Astrocyte (in vitro differentiated cells and primary cell): Measurements from ENCODE around the gene SPTB. TPM values are rescaled to one million over a fixed set of nuclear protein-coding genes. Genes with fewer than 3 reads are reported as not detected.

Experiments
- DNase-seq: peaks from one replicate; pipeline ENCODE4 v3.0.0-alpha.2; 2010; ENCODE audit warnings: low read depth
- FAIRE-seq: peaks from 2 replicates; lab custom pipeline; 2011; peaks lifted over from hg19 to GRCh38; lab: Jason Lieb, UNC
- H2AFZ ChIP-seq: 2 replicates; pipeline ENCODE4 v1.6.0; 2012; ENCODE audit warnings: low read depth, low read length, inconsistent platforms
- H3K27ac ChIP-seq: 2 replicates; pipeline ENCODE4 v1.5.1; 2011; ENCODE audit warnings: low read depth, low read length, inconsistent platforms
- H3K27me3 ChIP-seq: 2 replicates; pipeline ENCODE4 v1.6.0; 2011; ENCODE audit warnings: low read length, inconsistent platforms; ENCODE audit not compliant: insufficient read depth
- H3K36me3 ChIP-seq: 2 replicates; pipeline ENCODE4 v1.5.1; 2011; ENCODE audit warnings: low read length, inconsistent platforms; ENCODE audit not compliant: insufficient read depth
- H3K4me1 ChIP-seq: 2 replicates; pipeline ENCODE4 v1.5.1; 2011; ENCODE audit warnings: low read length, inconsistent platforms; ENCODE audit not compliant: insufficient read depth
- H3K4me2 ChIP-seq: 2 replicates; pipeline ENCODE4 v1.6.0; 2012; ENCODE audit warnings: low read length, inconsistent platforms
- H3K4me3 ChIP-seq: 2 replicates; pipeline ENCODE4 v1.5.1; 2011; ENCODE audit warnings: low read depth, mild to moderate bottlenecking, low read length, inconsistent platforms; ENCODE audit not compliant: insufficient read depth
- H3K79me2 ChIP-seq: 2 replicates; pipeline ENCODE4 v1.6.0; 2012; ENCODE audit warnings: mild to moderate bottlenecking, low read length, inconsistent platforms; ENCODE audit not compliant: insufficient read depth
- H3K9ac ChIP-seq: 2 replicates; pipeline ENCODE4 v1.6.0; 2012; ENCODE audit warnings: mild to moderate bottlenecking, low read length, inconsistent platforms
- H3K9me3 ChIP-seq: 2 replicates; pipeline ENCODE4 v1.5.1; 2012; ENCODE audit warnings: low read depth, mild to moderate bottlenecking, low read length, inconsistent platforms; ENCODE audit not compliant: insufficient read depth
- H4K20me1 ChIP-seq: 2 replicates; pipeline ENCODE4 v1.6.0; 2012; ENCODE audit warnings: low read length, inconsistent platforms; ENCODE audit not compliant: insufficient read depth
- H3K27ac Mint-ChIP-seq: one replicate; pipeline ENCODE4 v1.8.0; 2021; ENCODE audit warnings: mild to moderate bottlenecking, mixed read lengths; ENCODE audit not compliant: unreplicated experiment
- H3K27me3 Mint-ChIP-seq: one replicate; pipeline ENCODE4 v1.8.0; 2021; ENCODE audit warnings: low read depth, mixed read lengths; ENCODE audit not compliant: unreplicated experiment
- H3K36me3 Mint-ChIP-seq: one replicate; pipeline ENCODE4 v1.8.0; 2021; ENCODE audit warnings: low read depth, mixed read lengths; ENCODE audit not compliant: unreplicated experiment
- H3K4me1 Mint-ChIP-seq: one replicate; pipeline ENCODE4 v1.8.0; 2021; ENCODE audit warnings: low read depth, mixed read lengths; ENCODE audit not compliant: unreplicated experiment
- H3K4me3 Mint-ChIP-seq: one replicate; pipeline ENCODE4 v1.8.0; 2021; ENCODE audit warnings: mild to moderate bottlenecking, moderate library complexity, mixed read lengths; ENCODE audit not compliant: unreplicated experiment
- H3K9me3 Mint-ChIP-seq: one replicate; pipeline ENCODE4 v1.8.0; 2021; ENCODE audit warnings: mild to moderate bottlenecking, mixed read lengths; ENCODE audit not compliant: unreplicated experiment
- EZH2 ChIP-seq: IDR thresholded peaks from 2 replicates; pipeline ENCODE4 v1.6.1; 2012; ENCODE audit warnings: mild to moderate bottlenecking, low read length, inconsistent platforms; ENCODE audit not compliant: insufficient read depth
- total RNA-seq: library from RNA; stranded (reverse); gene quantifications from 2 replicates; pipeline ENCODE4 v1.2.1, GENCODE V29; 2021
- TF ChIP-seq, protein P1 (sequence below): IDR thresholded peaks from 2 replicates; pipeline ENCODE4 v1.5.1; 2011; ENCODE audit warnings: low read depth, mild to moderate bottlenecking, inconsistent platforms, low read length, moderate library complexity; ENCODE audit not compliant: insufficient read depth

SPTB gene
- total RNA-seq, 1 donor from 2014 or later: 0.32 TPM

GRCh38 chr14:64828071-64828470 lies 51.6 kb downstream of the SPTB start:
- peaks cover 2% of the 10 kb centered on the region for H3K36me3 Mint-ChIP-seq
- no peak overlapping the region for H3K27ac Mint-ChIP-seq
- no peak for TF ChIP-seq EZH2
- TF ChIP-seq, protein P1, sequence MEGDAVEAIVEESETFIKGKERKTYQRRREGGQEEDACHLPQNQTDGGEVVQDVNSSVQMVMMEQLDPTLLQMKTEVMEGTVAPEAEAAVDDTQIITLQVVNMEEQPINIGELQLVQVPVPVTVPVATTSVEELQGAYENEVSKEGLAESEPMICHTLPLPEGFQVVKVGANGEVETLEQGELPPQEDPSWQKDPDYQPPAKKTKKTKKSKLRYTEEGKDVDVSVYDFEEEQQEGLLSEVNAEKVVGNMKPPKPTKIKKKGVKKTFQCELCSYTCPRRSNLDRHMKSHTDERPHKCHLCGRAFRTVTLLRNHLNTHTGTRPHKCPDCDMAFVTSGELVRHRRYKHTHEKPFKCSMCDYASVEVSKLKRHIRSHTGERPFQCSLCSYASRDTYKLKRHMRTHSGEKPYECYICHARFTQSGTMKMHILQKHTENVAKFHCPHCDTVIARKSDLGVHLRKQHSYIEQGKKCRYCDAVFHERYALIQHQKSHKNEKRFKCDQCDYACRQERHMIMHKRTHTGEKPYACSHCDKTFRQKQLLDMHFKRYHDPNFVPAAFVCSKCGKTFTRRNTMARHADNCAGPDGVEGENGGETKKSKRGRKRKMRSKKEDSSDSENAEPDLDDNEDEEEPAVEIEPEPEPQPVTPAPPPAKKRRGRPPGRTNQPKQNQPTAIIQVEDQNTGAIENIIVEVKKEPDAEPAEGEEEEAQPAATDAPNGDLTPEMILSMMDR: no peak
- DNase-seq: no peak
- H3K4me1 Mint-ChIP-seq: peaks cover 1% of the 10 kb centered on the region
- no peak overlapping the region for H3K27ac ChIP-seq
- no peaks in the 10 kb centered on the region for H3K79me2 ChIP-seq
- no peaks in the 10 kb centered on the region for H3K4me1 ChIP-seq
- H3K27me3 ChIP-seq: peaks cover 10% of the 10 kb centered on the region
- no peaks in the 10 kb centered on the region for H3K9me3 ChIP-seq
- no peaks in the 10 kb centered on the region for H4K20me1 ChIP-seq
- H3K36me3 ChIP-seq: no peaks in the 10 kb centered on the region
- no peak overlapping the region for H3K4me3 Mint-ChIP-seq
- no peak overlapping the region for H3K4me3 ChIP-seq
- peaks cover 31% of the 10 kb centered on the region for H3K27me3 Mint-ChIP-seq
- no peak for FAIRE-seq
- no peak overlapping the region for H3K4me2 ChIP-seq
- no peak overlapping the region for H3K9ac ChIP-seq
- peaks cover 4% of the 10 kb centered on the region for H3K9me3 Mint-ChIP-seq
- H2AFZ ChIP-seq: no peak overlapping the region

- H3K79me2 ChIP-seq: no peaks in the 10 kb centered on the region
- H4K20me1 ChIP-seq: no peaks in the 10 kb centered on the region
- Mint-ChIP-seq H3K27me3 (peaks cover 32% of the 10 kb centered on the region), H3K4me1 (peaks cover 6% of the 10 kb centered on the region), H3K4me3 (no peak overlapping the region), H3K36me3 (peaks cover 2% of the 10 kb centered on the region), H3K9me3 (peaks cover 4% of the 10 kb centered on the region), H3K27ac (no peak overlapping the region)
- no peaks in the 10 kb centered on the region for H3K4me1 ChIP-seq
- no peaks in the 10 kb centered on the region for H3K9me3 ChIP-seq
- no peak overlapping the region for H3K4me3 ChIP-seq
- no peak overlapping the region for H2AFZ ChIP-seq
- no peak overlapping the region for H3K4me2 ChIP-seq
- TF ChIP-seq, protein P1: no peak
- no peak for TF ChIP-seq EZH2
- H3K27ac ChIP-seq: no peak overlapping the region
- no peaks in the 10 kb centered on the region for H3K36me3 ChIP-seq
- H3K27me3 ChIP-seq: peaks cover 10% of the 10 kb centered on the region
- DNase-seq (no peak), FAIRE-seq (no peak)
- H3K9ac ChIP-seq: no peak overlapping the region
These were observed 52.9 kb downstream of the SPTB start for GRCh38 chr14:64826845-64827244.

DNA sequence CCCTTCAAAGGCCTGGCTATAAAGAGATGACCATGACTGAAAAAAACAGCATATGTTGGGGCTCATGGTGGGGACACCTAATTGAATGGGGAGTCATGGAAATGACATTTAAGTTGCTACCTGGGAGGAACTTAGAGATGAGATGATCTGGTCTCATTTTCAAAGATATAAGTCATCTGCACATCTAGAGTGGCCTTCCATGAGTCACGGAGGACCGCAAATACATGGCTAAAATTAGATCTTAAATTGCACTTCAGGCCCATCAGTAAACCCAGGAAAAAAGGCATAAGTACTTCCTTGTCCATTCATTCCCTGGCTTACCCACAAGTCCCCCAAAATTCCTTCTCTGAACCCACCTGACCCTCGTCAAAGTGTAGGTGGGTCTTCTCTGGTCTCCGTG lies 53.4 kb downstream of the SPTB start:
- H3K27ac ChIP-seq: no peak overlapping the region
- no peaks in the 10 kb centered on the region for H4K20me1 ChIP-seq
- Mint-ChIP-seq H3K4me3 (no peak overlapping the region), H3K27ac (no peak overlapping the region), H3K36me3 (peaks cover 2% of the 10 kb centered on the region), H3K4me1 (peaks cover 10% of the 10 kb centered on the region), H3K9me3 (peaks cover 4% of the 10 kb centered on the region), H3K27me3 (peaks cover 32% of the 10 kb centered on the region)
- no peak overlapping the region for H3K9ac ChIP-seq
- H3K4me2 ChIP-seq: no peak overlapping the region
- no peaks in the 10 kb centered on the region for H3K9me3 ChIP-seq
- no peak for FAIRE-seq
- no peaks in the 10 kb centered on the region for H3K4me1 ChIP-seq
- H3K27me3 ChIP-seq: peaks cover 10% of the 10 kb centered on the region
- H3K4me3 ChIP-seq: no peak overlapping the region
- DNase-seq: peak; percentile 12
- H3K36me3 ChIP-seq: no peaks in the 10 kb centered on the region
- TF ChIP-seq, protein P1: no peak
- no peak for TF ChIP-seq EZH2
- no peaks in the 10 kb centered on the region for H3K79me2 ChIP-seq
- H2AFZ ChIP-seq: no peak overlapping the region
